GM18907 (cell line): ENCODE data around the gene LYPD1.

ENCODE experiments used
- ATAC-seq: cut with Tn5 transposase; IDR thresholded peaks from one replicate; pipeline ENCODE4 v1.9.1; 2021; ENCODE audit warnings: mild to moderate bottlenecking, moderate library complexity; ENCODE audit not compliant: unreplicated experiment

The LYPD1 gene

DNA sequence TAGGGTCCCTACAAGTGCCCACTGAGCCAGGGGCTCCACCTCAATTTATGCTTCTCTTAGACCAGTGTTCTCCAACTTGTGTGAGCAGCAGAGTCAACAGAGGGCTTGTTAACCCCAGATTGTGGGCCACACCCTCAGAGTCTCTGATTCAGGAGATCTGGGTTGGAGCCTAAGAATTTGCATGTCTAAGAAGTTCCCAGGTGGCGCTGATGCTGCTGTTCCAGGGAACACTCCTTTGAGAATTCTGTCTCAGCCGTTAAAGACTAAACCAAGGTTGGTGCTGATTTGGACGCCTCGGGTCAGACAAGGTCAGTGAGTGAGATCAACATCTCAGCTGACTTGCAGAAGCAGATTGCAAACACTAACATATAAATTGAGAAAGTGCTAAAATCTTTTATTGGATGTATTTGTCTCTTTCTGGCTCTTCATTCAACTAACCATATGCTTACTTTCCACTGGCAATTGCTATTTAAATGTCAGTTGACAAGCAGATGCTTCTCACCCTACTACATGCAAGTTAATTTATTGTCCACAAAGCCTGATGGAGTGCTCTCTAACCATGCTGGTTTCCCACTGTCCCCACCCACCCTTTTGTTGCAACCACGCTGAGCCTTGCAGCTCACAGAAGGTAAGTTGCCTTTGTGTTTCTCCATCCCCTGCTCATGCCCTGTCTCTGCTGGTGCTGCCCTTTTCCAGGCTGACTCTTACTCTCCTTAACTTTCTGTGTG is 31.5 kb downstream of the LYPD1 start:
- no peak for ATAC-seq

DNA sequence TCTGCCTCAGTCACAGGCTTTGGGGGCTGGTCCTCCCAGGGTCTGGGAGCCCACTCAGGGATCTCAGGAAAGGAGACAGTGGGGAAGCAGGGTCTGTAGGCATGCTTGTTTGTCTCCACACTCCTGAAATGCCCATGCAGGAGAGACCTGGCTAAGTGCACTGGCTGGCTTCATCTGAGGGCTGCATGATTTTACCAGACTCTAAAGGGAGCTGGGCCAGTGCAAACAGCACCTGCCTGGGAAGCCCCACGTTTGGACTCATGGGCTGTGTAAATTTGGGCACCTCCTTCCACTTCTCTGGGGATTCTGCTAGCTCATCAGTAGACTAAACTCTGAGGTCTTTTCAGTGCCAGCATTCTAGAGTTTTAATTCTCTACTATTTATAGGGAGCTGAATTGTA is 33.7 kb downstream of the LYPD1 start:
- no peak for ATAC-seq

DNA sequence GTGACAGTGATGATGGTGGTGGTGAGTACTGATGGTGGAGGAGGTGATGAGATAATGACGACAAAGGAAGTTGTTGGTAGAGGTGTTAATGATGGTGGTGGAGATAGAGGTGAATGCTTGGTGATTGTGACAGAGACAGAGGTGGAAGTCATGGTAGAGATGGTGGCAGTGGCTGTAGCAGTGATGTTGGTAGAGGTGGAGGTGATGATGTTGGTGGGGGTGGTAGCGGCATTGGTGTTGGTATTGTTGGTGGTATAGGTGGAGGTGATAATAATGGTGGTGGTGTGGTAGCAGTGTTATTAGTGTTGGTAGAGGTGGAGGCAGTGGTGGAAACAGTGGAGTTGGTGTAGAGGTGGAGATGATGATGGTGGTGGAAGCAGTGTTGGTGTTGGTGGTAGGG is 36.4 kb downstream of the LYPD1 start:
- ATAC-seq, result no peak

GRCh38 chr2:132632000-132632649 is 37.9 kb downstream of the LYPD1 start:
- ATAC-seq, result no peak

DNA sequence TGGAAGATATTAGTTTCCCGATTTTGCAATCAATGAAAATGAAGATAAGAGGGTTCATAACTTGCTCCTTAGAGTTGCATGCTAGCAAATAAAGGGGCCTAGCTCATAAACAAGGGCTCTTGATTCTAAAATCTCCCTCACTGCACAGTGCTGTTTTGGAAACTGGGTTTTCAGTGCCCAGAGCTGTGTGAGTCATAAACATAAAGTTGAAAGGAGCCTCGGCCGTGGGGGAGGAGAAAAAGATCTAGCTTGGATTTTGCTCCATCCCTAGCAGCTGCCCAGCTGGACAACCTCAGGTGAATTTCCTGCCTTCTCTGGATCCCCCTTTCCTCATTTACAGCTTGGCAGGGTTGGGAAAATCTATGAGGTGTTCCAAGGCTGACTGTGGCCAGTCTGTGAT is 42.5 kb downstream of the LYPD1 start:
- ATAC-seq, result no peak

DNA sequence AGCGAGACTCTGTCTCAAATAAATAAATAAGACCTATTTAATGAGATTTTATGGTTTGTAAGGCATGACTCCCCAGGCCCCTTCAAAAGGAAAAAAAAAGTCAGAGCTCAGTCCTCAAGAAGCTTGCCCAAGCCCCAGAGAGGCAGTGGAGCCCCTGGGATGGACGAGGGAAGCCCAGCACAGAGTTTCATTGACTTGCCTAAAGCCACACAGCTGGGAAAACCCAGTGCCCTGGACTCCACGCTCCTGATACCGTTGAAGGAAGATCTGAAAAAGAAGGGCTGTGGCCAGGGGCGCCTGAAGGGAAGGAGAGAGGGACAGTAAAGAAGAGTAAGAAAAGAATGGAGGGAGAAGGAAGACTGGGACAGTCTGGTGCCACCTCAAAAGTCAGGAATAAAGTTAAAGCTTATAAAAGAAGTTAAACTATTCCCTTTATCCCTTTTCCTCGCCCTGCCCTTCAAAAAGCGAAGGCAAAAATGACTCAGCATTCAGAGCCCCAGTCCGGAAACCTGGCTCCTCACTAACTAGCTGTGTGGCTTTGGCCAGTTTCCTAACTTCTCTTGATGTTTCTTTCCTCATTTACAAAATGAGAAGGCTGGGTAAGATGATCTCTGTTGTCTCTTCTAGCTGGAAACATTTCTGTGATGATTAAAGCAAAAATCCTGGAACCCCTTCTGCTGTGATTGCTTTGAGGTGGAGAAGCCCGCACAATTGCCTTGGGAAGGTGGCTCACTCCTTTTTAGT is 46.7 kb downstream of the LYPD1 start:
- no peak for ATAC-seq

- ATAC-seq, result no peak
Observed at GRCh38 chr2:132621131-132621875, 48.7 kb downstream of the LYPD1 start.

GRCh38 chr2:132620115-132620514 is 49.9 kb downstream of the LYPD1 start:
- no peak for ATAC-seq

- ATAC-seq, result no peak
Observed at GRCh38 chr2:132618734-132619133, 51.3 kb downstream of the LYPD1 start.

DNA sequence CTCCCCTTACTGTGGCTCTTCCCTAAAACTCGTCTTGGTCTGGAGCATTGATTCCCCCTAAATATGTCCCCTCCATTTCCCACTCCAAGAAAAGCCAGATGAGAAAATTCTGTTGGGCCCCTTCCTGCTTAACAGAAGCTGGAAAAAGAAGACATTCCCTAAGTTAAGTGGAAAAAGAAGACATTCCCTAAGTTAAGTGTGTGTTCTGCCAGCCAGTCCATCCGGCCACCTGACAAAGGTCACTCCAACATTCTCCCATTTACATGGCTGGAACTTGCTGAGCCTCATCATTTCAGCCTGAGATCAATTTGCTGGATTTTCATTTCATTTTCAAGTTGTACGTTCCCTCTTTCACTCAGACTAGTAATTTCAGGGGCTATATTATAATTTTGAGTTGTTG is 52.0 kb downstream of the LYPD1 start:
- no peak for ATAC-seq

GRCh38 chr2:132615329-132616085 is 54.5 kb downstream of the LYPD1 start:
- ATAC-seq, result no peak

DNA sequence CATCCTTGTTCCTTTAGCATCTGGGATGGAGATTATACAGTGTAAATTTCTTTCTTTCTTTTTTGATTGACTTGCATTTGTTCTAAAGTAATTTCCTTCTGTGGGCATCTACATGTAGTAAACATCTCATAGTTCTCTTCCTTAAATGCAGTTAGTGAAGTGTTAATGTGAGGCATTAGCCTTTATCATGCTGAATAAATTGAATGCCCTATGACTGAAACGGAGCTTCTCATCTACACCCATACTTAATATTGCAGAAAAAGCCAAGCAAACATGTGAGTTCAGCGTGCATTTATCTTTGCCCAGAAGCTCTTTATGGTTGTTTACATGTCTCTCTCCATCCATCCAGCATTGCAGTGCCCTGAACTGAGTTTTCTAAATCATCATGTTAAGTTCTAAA is 58.3 kb downstream of the LYPD1 start:
- ATAC-seq, result no peak

DNA sequence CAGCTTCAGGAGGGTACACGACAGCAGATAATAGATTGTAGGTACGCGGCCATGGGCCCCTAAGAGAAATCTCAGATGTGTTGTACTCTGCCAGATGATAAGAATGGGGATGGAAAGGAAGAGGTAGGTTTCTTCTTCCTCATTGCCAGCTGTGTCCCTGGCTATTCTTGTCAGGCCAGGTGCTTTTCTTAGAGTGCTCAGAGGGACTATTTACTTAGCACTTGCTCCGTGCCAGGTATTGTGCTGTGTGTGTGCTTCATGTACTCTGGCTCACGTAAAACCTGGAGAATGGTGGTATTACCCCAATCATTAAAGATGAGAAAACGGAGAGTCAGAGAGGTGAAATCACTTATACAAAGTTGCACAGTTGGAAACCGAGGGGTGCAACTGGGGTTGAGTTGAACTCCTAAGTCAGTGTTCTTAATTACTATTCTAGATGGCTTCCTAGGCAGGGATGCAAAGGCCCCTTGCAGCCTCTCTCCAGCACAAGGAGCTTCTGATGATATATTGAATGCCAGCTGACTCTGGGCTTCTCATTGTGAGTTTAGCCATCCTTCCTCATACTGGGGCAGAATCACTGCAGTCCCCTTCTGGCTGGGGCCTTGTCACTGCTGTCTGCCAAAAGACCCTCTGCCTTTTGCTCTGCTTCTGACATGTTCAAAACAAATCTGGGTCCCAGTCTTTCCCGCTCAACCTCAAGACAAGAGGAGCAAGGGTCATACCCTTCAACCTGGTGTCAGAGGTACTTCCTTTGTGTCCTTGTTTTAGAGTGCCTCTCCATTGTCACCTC is 60.7 kb downstream of the LYPD1 start:
- no peak for ATAC-seq

- ATAC-seq, result no peak
Observed at GRCh38 chr2:132608311-132608710, 61.7 kb downstream of the LYPD1 start.

- ATAC-seq, result no peak
Observed at GRCh38 chr2:132607426-132608090, 62.4 kb downstream of the LYPD1 start.

GRCh38 chr2:132606649-132607048 is 63.4 kb downstream of the LYPD1 start:
- no peak for ATAC-seq

- no peak for ATAC-seq
Observed at GRCh38 chr2:132605236-132606180, 64.5 kb downstream of the LYPD1 start.

DNA sequence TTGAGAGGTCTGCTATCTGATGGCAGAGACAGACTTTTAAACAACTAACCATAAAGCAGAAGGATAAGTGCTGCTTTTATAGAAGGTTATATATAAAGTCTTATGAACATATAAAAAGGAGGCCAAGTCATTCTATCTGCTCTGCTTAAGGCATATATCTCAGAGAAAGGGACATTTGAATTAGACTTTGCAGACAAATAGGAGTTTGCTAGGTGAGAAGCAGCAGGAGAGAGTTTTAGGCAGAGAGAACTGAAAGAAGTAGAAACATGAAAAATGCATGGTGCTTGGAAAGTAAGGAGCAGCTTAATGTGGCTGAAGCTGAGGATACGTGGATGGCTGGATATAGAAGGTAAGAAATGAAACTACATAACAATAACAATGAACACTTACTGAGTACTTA is 65.4 kb downstream of the LYPD1 start:
- no peak for ATAC-seq
